ENCODE results near the gene MFSD11.
A peak's percentile ranks its signal among the peaks of the same experiment; 100 is the strongest.
"Not testable (repeated sequence)": the region's sequence is repeated elsewhere in the genome, so short reads cannot be mapped to it uniquely, and the experiment has no call there.

The MFSD11 gene

GRCh38 chr17:76709077-76709950 is 28.6 kb upstream of the MFSD11 start:
- no peak for DNase-seq

- not testable (repeated sequence) for DNase-seq
These were observed 27.7 kb upstream of the MFSD11 start for GRCh38 chr17:76709951-76710862.

- DNase-seq = peak; percentile 57
These were observed 26.9 kb upstream of the MFSD11 start, which contains the start of gene MXRA7 for GRCh38 chr17:76710863-76711611. Gene MXRA7 (minus strand): TSS chr17:76710965. CDS start chr17:76710946, 19 bp downstream.

GRCh38 chr17:76712321-76712720 is 25.6 kb upstream of the MFSD11 start:
- not testable (repeated sequence) for DNase-seq

GRCh38 chr17:76713765-76714164 is 24.2 kb upstream of the MFSD11 start:
- DNase-seq = no peak

- no peak for DNase-seq
These were observed 23.6 kb upstream of the MFSD11 start for GRCh38 chr17:76714336-76714735.

GRCh38 chr17:76714822-76715495 is 23.0 kb upstream of the MFSD11 start:
- peak; percentile 87 for DNase-seq

- DNase-seq = no peak
These were observed 22.5 kb upstream of the MFSD11 start for GRCh38 chr17:76715496-76715830.

- peak; percentile 40 for DNase-seq
These were observed 21.6 kb upstream of the MFSD11 start for GRCh38 chr17:76716146-76716838.

GRCh38 chr17:76716839-76717215 is 21.1 kb upstream of the MFSD11 start:
- no peak for DNase-seq

GRCh38 chr17:76718516-76718915 is 19.4 kb upstream of the MFSD11 start:
- DNase-seq = no peak

GRCh38 chr17:76720211-76720610 is 17.7 kb upstream of the MFSD11 start:
- no peak for DNase-seq

- no peak for DNase-seq
These were observed 17.0 kb upstream of the MFSD11 start for GRCh38 chr17:76720941-76721340.

GRCh38 chr17:76721463-76721862 is 16.5 kb upstream of the MFSD11 start:
- DNase-seq = no peak

- DNase-seq = no peak
These were observed 15.6 kb upstream of the MFSD11 start for GRCh38 chr17:76722279-76722678.

GRCh38 chr17:76722977-76723376 is 14.9 kb upstream of the MFSD11 start:
- not testable (repeated sequence) for DNase-seq

GRCh38 chr17:76723812-76724211 is 14.1 kb upstream of the MFSD11 start:
- no peak for DNase-seq

GRCh38 chr17:76725580-76726230 is 12.2 kb upstream of the MFSD11 start:
- DNase-seq = peak; percentile 85

- peak; percentile 97 for DNase-seq
These were observed 11.6 kb upstream of the MFSD11 start, which contains the start of gene JMJD6 for GRCh38 chr17:76726231-76726775. Gene JMJD6 (minus strand): TSS chr17:76726606. CDS start chr17:76726475, 131 bp downstream.

Data from activated CD4-positive, alpha-beta T cell treated with anti-CD3 and anti-CD28 coated beads for 48 hours (primary cell).